Astrocyte of the cerebellum (primary cell): ENCODE data around the gene BRCA2.

ENCODE experiments used
- DNase-seq: peaks from one replicate; pipeline ENCODE4 v3.0.0-alpha.2; 2011; ENCODE audit warnings: low read depth
- H3K4me3 ChIP-seq: 2 replicates; pipeline ENCODE4 v1.5.1; 2011; ENCODE audit warnings: mild to moderate bottlenecking, low read depth, low read length, moderate library complexity
- in situ Hi-C: cut with HindIII; loops from 2 replicates; pipeline ENCODE4 v1.10.0; 2017; ENCODE audit warnings: low sequenced_read_pairs
- TF ChIP-seq, protein P1 (sequence below): IDR thresholded peaks from 2 replicates; pipeline ENCODE4 v1.5.1; 2012; ENCODE audit warnings: low read length, low read depth, moderate library complexity, mild to moderate bottlenecking; ENCODE audit errors: missing control alignments

BRCA2 gene

DNA sequence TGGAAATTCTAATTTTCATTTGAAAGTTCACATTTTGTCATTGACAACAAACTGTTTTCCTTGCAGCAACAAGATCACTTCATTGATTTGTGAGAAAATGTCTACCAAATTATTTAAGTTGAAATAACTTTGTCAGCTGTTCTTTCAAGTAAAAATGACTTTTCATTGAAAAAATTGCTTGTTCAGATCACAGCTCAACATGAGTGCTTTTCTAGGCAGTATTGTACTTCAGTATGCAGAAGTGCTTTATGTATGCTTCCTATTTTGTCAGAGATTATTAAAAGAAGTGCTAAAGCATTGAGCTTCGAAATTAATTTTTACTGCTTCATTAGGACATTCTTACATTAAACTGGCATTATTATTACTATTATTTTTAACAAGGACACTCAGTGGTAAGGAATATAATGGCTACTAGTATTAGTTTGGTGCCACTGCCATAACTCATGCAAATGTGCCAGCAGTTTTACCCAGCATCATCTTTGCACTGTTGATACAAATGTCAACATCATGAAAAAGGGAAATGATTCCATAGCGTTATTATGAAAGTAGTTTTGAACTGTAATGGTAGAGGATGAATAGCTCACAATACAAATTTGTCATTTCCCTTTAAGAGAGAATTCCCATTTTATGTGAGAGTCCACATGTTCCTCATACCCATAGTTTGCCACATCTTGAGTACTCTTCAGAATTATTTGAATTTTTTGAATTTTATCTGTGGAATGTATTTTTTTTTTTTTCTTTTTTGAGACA, 2.6 kb downstream of the BRCA2 start:
- in situ Hi-C loops: no loop called here
- TF ChIP-seq, protein P1, sequence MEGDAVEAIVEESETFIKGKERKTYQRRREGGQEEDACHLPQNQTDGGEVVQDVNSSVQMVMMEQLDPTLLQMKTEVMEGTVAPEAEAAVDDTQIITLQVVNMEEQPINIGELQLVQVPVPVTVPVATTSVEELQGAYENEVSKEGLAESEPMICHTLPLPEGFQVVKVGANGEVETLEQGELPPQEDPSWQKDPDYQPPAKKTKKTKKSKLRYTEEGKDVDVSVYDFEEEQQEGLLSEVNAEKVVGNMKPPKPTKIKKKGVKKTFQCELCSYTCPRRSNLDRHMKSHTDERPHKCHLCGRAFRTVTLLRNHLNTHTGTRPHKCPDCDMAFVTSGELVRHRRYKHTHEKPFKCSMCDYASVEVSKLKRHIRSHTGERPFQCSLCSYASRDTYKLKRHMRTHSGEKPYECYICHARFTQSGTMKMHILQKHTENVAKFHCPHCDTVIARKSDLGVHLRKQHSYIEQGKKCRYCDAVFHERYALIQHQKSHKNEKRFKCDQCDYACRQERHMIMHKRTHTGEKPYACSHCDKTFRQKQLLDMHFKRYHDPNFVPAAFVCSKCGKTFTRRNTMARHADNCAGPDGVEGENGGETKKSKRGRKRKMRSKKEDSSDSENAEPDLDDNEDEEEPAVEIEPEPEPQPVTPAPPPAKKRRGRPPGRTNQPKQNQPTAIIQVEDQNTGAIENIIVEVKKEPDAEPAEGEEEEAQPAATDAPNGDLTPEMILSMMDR: no peak
- no peak overlapping the region for H3K4me3 ChIP-seq
- no peak for DNase-seq

DNA sequence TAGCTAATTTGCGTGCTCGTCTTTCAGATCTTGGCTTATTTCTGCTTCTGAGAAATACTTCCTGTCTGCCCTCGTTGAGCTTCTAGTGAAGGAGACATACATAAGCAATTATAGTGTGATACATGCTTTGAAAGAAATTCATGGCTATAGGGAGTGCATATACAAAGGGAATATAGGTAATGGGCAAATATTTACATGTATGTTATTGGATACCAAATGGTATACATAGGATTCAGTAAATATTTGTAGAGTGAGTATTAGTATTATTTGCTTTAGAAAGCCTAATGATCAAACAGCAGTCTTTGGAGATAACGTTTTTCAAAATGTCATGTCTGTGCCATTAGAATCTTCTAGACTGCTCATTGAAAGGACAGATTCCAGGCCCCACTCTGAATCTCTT, 5.2 kb downstream of the BRCA2 start:
- DNase-seq: no peak
- in situ Hi-C loops: no loop called here
- H3K4me3 ChIP-seq: no peak overlapping the region
- TF ChIP-seq, protein P1: no peak

DNA sequence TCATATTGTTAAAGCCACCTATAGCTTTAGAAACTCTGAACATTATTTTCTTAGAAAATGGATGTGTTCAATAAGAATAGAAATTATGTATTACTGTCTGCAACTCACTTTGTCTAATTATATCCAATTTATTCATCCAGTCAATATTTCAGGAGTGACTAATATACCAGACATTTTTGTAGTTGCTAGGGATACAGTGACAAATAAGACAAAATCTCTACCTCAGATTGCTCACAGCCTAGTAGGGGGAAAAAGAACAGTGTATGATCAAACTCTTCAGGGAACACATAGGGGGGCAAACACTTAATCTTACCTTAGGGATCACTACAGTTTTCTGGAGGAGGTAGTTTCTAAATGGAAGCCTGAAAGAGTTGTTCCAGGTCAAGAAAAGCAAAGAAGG, 8.6 kb downstream of the BRCA2 start:
- H3K4me3 ChIP-seq: no peak overlapping the region
- in situ Hi-C loops: no loop called here
- TF ChIP-seq, protein P1: no peak
- peak; percentile 26 for DNase-seq

DNA sequence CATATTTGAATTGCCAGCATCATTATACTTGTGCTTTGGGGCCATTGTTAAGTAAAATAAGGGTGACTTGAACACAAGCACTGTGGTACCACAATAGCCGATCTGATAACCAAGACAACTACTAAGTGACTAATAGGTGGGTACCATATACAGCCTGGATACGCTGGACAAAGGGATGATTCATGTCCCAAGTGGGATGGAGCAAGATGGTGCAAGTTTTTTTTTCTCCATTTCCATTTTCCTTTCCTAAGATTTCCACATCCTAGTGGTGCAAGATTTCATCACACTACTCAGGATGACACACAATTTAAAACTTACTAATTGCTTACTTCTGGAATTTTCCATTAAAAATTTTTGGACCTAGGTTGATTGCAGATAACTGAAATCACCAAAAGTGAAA, 15.1 kb downstream of the BRCA2 start:
- in situ Hi-C loops: no loop called here
- DNase-seq: no peak
- H3K4me3 ChIP-seq: no peak overlapping the region
- TF ChIP-seq, protein P1: no peak

DNA sequence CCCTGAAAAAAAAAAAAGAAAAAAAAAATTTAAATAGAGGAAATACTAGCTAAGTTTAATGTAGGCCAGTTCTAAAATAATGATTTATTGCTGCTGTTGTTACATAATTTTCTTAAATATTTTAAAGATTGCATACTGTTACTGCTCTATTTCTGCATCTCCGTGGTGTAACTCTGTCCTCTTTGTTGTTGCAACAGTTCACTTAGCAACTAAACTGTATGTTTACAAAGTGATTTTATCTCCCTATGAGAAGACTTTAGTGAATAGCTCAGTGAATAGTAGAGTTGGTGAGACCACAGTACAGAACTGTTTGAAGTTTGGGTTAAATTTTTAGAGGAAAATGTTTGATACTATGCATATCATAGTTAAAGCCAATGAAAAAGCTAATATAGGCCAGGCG, 19.4 kb downstream of the BRCA2 start:
- TF ChIP-seq, protein P1: no peak
- in situ Hi-C loops: no loop called here
- no peak for DNase-seq

DNA sequence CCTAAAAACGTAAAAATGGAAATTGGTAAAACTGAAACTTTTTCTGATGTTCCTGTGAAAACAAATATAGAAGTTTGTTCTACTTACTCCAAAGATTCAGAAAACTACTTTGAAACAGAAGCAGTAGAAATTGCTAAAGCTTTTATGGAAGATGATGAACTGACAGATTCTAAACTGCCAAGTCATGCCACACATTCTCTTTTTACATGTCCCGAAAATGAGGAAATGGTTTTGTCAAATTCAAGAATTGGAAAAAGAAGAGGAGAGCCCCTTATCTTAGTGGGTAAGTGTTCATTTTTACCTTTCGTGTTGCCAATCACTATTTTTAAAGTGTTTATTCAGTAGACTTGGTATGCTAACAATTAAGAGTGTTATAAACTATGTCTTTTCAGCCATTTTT, 25.6 kb downstream of the BRCA2 start:
- H3K4me3 ChIP-seq: no peak overlapping the region
- DNase-seq: no peak
- TF ChIP-seq, protein P1: no peak
- in situ Hi-C loops: no loop called here

More for the DNA sequence above, 19.4 kb downstream of the BRCA2 start:
- no peak overlapping the region for H3K4me3 ChIP-seq
